GM12892 (cell line): Measurements from ENCODE around the gene VWA8.
"Not testable (repeated sequence)": the region's sequence is repeated elsewhere in the genome, so short reads cannot be mapped to it uniquely, and the experiment has no call there.

Source experiments
- DNase-seq: peaks from one replicate; pipeline ENCODE4 v3.0.0; 2011; ENCODE audit not compliant: insufficient read length
- FAIRE-seq: peaks from 2 replicates; lab custom pipeline; 2011; peaks lifted over from hg19 to GRCh38; lab: Jason Lieb, UNC
- POLR2A ChIP-seq: IDR thresholded peaks from 2 replicates; pipeline ENCODE4 v1.6.1; 2011; ENCODE audit warnings: low read depth, low read length, control low read depth
- POLR2AphosphoS5 ChIP-seq: IDR thresholded peaks from 2 replicates; pipeline ENCODE4 v1.6.1; 2011; ENCODE audit warnings: low read depth, low read length, control low read depth
- TAF1 ChIP-seq: IDR thresholded peaks from 2 replicates; pipeline ENCODE4 v1.6.1; 2011; ENCODE audit warnings: low read depth, mild to moderate bottlenecking, control low read depth, low read length, borderline replicate concordance

The VWA8 gene

GRCh38 chr13:41634407-41634806, 326.5 kb downstream of the VWA8 start:
- TF ChIP-seq POLR2AphosphoS5: no peak
- TF ChIP-seq POLR2A: no peak
- no peak for TF ChIP-seq TAF1
- no peak for DNase-seq
- FAIRE-seq: no peak

- FAIRE-seq (no peak), DNase-seq (no peak)
- no peak for TF ChIP-seq POLR2A
- TF ChIP-seq TAF1: no peak
- no peak for TF ChIP-seq POLR2AphosphoS5
Measured at GRCh38 chr13:41633776-41634175, 327.1 kb downstream of the VWA8 start.

- FAIRE-seq (no peak), DNase-seq (no peak)
- TF ChIP-seq TAF1 (no peak), POLR2AphosphoS5 (no peak), POLR2A (no peak)
Measured at GRCh38 chr13:41631296-41631965, 329.5 kb downstream of the VWA8 start.

GRCh38 chr13:41627425-41627824, 333.5 kb downstream of the VWA8 start:
- no peak for DNase-seq
- TF ChIP-seq POLR2AphosphoS5 (no peak), POLR2A (no peak), TAF1 (no peak)
- no peak for FAIRE-seq

GRCh38 chr13:41624041-41624440, 336.9 kb downstream of the VWA8 start:
- FAIRE-seq (no peak), DNase-seq (no peak)
- TF ChIP-seq POLR2AphosphoS5 (no peak), TAF1 (no peak), POLR2A (no peak)

- no peak for TF ChIP-seq POLR2AphosphoS5
- no peak for TF ChIP-seq POLR2A
- TF ChIP-seq TAF1: no peak
- no peak for DNase-seq
- FAIRE-seq: no peak
Measured at GRCh38 chr13:41622432-41623429, 338.2 kb downstream of the VWA8 start.

- no peak for FAIRE-seq
Measured at GRCh38 chr13:41621716-41622431, 339.0 kb downstream of the VWA8 start.

GRCh38 chr13:41617633-41618032, 343.3 kb downstream of the VWA8 start:
- FAIRE-seq, DNase-seq: not testable (repeated sequence)

More at GRCh38 chr13:41621716-41622431, 339.0 kb downstream of the VWA8 start:
- TF ChIP-seq POLR2AphosphoS5 (no peak), TAF1 (no peak), POLR2A (no peak)
- no peak for DNase-seq

- TF ChIP-seq POLR2AphosphoS5 (no peak), POLR2A (no peak), TAF1 (no peak)
- FAIRE-seq: no peak
- no peak for DNase-seq
Measured at GRCh38 chr13:41616151-41616550, 344.8 kb downstream of the VWA8 start.

GRCh38 chr13:41615528-41615855, 345.4 kb downstream of the VWA8 start:
- FAIRE-seq: no peak

GRCh38 chr13:41614671-41615527, 346.0 kb downstream of the VWA8 start:
- FAIRE-seq: no peak
- TF ChIP-seq POLR2AphosphoS5: no peak
- no peak for DNase-seq

More at GRCh38 chr13:41615528-41615855, 345.4 kb downstream of the VWA8 start:
- DNase-seq: no peak
- no peak for TF ChIP-seq TAF1
- TF ChIP-seq POLR2AphosphoS5: no peak
- no peak for TF ChIP-seq POLR2A
